Fibroblast of mammary gland (primary cell): ENCODE results near the gene GAP43.

Source experiments
- DNase-seq: peaks from one replicate; pipeline ENCODE4 v3.0.0-alpha.2; 2010; ENCODE audit warnings: low read depth
- H3K4me3 ChIP-seq: 2 replicates; pipeline ENCODE4 v1.5.1; 2011; ENCODE audit warnings: low read depth, mild to moderate bottlenecking, low read length, moderate library complexity; ENCODE audit not compliant: control insufficient read depth
- TF ChIP-seq, protein P1 (sequence below): conservative IDR thresholded peaks from 2 replicates; pipeline ENCODE4 v1.5.1; 2011; ENCODE audit warnings: low read depth, low read length, inconsistent platforms; ENCODE audit not compliant: control insufficient read depth, insufficient read depth

Gene GAP43

DNA sequence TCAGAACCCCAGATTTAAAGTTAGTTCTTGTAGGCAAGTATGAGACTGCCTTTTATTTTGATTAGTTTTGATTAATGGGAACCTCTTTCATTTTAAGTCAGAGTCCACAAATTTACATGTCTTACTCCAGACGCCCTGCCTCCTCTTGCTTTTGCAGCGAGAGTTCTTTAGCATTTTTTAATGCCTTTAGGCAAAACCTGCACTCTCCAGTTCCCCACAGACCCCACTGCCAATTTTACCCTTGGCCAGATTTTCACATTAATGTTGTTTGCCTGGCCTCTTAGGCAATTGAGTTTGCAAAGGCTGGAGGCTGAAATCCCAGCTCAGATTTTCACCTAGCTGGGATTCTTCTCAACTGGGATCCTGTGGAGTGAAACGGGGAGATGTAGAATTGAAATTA, 85.8 kb downstream of the GAP43 start:
- TF ChIP-seq, protein P1, sequence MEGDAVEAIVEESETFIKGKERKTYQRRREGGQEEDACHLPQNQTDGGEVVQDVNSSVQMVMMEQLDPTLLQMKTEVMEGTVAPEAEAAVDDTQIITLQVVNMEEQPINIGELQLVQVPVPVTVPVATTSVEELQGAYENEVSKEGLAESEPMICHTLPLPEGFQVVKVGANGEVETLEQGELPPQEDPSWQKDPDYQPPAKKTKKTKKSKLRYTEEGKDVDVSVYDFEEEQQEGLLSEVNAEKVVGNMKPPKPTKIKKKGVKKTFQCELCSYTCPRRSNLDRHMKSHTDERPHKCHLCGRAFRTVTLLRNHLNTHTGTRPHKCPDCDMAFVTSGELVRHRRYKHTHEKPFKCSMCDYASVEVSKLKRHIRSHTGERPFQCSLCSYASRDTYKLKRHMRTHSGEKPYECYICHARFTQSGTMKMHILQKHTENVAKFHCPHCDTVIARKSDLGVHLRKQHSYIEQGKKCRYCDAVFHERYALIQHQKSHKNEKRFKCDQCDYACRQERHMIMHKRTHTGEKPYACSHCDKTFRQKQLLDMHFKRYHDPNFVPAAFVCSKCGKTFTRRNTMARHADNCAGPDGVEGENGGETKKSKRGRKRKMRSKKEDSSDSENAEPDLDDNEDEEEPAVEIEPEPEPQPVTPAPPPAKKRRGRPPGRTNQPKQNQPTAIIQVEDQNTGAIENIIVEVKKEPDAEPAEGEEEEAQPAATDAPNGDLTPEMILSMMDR: no peak
- no peak overlapping the region for H3K4me3 ChIP-seq
- no peak for DNase-seq

DNA sequence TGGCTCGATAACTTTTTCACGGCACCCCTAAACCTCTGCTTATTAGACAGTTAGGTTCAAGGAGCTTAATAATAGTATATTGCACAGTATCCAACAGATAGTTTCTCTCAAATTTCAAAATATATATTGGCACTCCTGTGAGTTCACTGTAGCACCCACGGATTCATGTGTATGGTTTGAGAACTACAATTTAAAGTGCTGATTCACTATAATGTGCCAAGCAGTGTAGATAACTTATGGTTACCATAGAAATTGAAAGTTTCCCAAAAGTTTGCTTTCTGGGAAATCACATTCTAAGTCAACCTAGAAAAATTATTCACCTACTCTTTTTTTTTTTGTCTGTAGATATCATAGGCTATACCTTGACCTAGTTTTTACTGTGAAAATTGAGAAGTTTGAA, 86.6 kb downstream of the GAP43 start:
- no peak for DNase-seq
- TF ChIP-seq, protein P1: no peak
- H3K4me3 ChIP-seq: no peak overlapping the region

DNA sequence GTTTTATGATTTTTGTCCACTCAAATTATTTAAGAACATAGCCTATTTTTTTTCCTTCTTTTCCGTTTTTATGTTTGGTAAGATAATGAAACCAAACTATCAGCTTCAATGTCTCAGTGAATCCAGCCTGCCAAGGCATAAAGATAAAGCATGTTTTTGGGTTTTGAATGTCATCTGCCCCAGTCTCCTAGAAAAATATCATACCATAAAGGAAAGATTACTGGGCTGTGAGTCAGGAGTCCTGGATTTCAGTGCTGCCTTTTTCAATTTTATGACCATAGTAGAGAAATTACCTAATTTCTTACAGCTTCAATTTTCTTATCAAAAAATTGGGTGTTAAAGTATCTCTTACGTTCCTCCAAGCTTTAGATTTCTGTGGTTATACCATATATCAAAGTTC, 87.5 kb downstream of the GAP43 start:
- no peak overlapping the region for H3K4me3 ChIP-seq
- no peak for DNase-seq
- TF ChIP-seq, protein P1: no peak

DNA sequence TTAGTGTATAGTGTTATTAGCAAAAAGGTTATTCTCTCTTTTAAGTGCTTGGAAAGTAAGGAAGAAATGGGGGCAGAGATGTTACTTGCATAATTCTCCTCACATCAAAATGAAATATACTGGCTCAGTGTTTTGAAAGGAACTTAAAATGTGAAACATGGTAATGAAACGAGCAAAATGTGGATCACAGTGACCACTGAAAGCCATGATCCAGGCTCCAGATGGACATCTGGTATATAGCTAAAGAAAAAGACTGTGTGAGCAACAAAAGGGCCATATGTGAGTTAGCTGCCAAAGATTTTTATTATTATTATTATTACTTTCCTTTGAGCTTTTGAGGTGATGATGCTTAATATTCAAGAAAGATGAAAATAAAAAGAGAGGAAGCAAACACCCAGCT, 89.6 kb downstream of the GAP43 start:
- TF ChIP-seq, protein P1: no peak
- no peak overlapping the region for H3K4me3 ChIP-seq
- no peak for DNase-seq

DNA sequence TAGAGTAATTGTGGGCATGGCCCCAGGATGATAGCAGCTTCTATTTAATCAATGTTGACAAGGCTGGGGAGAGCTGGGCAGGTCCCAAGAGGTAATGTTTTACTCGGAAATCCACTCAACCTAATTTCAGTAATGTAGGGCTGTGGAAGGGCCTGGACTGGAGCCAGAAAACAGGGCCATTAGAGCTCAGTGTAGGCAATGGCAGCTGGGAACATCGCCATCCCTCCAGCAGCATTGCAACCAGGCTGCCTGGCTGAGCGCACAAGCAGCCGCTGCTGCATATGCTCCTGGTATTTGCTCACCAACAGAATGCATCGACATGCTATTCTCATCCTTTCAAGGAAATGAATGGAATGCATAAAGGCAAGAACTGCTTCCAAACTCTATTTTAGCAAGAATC, 90.0 kb downstream of the GAP43 start:
- TF ChIP-seq, protein P1: no peak
- no peak for DNase-seq
- no peak overlapping the region for H3K4me3 ChIP-seq

DNA sequence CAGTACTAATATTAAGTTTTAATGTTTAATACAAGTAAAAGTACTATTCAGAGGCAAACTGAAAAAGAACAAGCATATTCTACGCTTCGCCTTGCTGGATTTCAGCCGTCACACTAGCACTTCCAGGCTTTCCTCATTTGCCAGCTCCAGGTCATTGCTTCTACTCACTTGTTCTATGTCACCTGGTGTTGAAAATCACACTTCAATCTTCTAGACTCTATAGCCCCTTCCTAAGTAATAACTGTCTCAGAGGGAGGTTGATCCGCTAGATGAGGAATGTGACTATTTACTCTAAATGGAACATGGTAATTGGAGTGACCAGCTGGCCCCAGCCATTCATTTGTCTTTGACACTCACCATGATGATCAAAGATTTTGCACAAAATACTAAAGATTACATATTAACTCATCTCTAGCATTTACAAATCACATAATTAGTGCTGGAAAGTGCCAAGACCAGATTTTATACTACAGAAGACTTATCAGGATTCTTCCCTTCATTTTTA, 92.0 kb downstream of the GAP43 start:
- DNase-seq: no peak
- no peak overlapping the region for H3K4me3 ChIP-seq
- TF ChIP-seq, protein P1: no peak

DNA sequence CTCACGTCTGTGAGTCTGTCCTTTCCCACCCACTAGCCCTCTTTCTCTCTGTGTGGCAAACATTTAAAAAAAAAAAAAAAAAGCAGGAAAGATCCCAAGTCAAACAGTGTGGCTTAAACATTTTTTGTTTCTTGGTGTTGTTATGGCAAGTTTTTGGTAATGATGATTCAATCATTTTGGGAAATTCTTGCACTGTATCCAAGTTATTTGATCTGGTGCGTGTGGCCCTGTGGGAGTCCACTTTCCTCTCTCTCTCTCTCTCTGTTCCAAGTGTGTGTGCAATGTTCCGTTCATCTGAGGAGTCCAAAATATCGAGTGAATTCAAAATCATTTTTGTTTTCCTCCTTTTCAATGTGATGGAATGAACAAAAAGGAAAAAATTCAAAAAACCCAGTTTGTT, 97.7 kb downstream of the GAP43 start:
- peak; percentile 56 for DNase-seq
- TF ChIP-seq, protein P1: no peak
- H3K4me3 ChIP-seq: no peak overlapping the region
